SK-N-DZ (cell line): ENCODE data around the gene OR2J3. TPM values are rescaled to one million over a fixed set of nuclear protein-coding genes. Genes with fewer than 3 reads are reported as not detected.
"Not testable (repeated sequence)": the region's sequence is repeated elsewhere in the genome, so short reads cannot be mapped to it uniquely, and the experiment has no call there.

Experiments used
- DNase-seq: peaks from one replicate; pipeline ENCODE4 v3.0.0-alpha.2; 2015; ENCODE audit warnings: low spot score
- polyA plus RNA-seq, 2 experiments: library from polyadenylated mRNA; depleted of rRNA; stranded (reverse); fragments of >200 nt; gene quantifications; 2 replicates each; pipeline ENCODE4 v1.2.3, GENCODE V29; 2014

The OR2J3 gene
- polyA plus RNA-seq (2014; cell fraction: cytosol; rRNA removed), result not detected in 2 replicates
- not detected in 2 replicates for polyA plus RNA-seq (2014; cell fraction: nucleus; rRNA removed)

DNA sequence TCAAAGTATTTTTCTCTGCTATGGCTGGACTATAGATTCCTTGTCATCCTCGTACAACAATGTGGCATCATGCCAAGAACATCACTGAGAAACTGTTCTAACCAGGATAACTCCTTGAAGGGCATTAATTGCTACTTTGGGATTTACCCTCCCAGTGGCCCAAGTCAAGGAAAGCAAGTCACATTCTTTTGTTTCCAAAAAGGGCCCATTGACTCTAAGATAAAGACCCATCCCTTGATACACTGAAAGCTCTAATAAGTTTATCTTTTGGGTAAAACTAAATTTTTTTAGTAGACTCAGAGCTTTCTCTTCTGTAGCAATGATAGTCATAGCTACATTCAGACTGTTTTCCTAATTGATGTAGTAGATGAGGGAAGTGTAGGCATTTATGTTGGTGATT, at the start of gene OR2J3:
Gene OR2J3, plus strand, starts transcription at position 301 of the 400 bp plus-strand sequence. CDS start 3,833 bp downstream, outside the sequence.
- no peak for DNase-seq

DNA sequence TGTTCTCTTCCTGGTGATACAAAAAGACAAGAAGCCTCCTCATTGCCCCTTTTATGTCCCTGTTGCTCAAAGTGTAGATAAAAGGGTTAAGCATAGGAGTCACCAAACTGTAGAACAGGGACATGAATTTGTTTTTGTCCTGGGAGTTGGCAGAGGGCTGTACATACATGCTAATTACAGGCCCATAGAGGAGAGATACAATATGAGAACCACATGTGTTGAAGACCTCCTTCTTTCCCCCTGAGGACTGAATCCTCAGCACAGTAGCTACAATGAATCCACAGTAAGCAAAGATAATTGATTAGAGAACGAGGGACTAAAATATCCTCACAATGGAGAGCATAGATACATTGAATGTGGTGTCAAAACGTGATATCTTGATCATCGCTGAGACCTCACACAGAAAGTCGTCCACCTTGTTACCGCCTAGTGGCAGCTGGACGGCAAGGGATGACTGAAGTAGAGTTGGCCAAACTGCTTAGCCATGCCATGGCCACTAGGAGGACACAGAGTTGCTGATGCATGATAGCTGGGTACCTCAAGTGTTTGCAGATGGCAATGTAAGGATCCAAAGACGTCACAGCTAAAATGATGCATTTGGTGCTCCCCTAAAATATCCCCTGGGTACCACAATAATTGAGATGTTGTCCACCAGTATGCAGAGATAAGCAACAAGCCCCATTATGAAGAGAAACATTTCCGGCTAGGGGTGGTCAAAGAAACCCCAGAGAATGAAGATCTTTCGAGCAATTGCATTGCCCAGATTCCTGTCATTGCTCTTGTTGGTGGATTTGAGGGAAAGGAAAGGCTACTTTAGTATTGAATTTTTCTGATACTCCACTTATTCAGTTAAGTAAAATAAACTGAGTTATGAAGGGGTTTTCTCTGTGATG, 35.8 kb upstream of the OR2J3 start:
- peak; percentile 30 for DNase-seq

DNA sequence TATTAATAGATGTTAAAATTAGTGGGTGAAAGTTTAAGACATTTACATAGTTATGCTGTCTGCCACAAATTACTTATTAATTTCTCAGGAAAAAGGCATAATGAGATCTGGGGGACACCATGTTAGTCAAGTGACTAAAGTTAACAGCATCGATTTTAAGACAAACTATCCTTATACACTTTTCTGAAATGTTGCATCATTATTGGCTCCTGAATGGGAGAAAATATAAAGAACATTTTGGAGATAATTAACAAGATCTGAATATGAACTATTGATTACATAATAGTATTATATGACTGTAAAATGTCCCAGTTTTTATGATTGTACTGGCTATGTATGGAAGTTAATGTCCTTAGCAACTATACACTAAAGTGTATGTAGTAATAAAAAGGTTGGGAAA, 28.7 kb upstream of the OR2J3 start:
- no peak for DNase-seq

DNA sequence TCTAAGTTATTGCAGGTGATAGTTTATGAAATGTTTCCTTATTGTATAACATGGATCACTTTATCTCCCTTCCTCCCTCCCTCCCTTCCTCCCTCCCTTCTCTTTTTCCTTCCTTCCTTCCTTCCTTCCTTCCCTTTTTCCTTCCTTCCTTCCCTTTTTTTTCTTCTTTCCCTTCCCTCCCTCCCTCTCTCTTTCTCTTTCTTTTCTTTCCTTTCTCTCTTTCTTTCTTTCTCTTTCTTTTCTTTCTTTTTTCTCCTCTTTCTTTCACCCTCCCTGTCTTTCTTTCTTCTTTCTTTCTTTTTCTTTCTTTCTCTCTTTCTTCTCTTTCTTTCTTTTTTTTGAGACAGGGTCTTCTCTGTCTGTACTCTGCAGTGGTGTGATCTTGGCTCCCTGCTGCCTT, 26.5 kb upstream of the OR2J3 start:
- DNase-seq, result no peak

DNA sequence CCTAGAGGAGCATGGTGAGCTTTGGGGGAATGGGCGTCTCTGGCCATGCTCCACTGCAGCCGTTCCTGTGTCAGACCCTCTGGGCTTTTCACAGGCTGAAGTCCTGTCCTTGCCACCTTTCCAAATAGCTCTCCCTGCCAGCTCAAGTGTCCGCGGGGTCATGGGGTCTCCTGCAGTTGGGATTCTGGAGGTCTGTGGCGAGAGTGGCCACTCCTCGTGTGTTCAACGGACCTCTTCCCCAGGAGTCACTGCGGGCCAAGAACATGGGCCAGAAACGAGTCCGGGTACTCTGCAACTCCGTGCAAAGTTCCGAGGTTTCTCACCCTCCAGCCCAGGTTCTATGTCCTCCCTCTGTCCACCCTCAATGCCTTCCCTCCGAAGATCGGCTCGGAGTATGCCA, 25.4 kb upstream of the OR2J3 start:
- DNase-seq, result no peak

DNA sequence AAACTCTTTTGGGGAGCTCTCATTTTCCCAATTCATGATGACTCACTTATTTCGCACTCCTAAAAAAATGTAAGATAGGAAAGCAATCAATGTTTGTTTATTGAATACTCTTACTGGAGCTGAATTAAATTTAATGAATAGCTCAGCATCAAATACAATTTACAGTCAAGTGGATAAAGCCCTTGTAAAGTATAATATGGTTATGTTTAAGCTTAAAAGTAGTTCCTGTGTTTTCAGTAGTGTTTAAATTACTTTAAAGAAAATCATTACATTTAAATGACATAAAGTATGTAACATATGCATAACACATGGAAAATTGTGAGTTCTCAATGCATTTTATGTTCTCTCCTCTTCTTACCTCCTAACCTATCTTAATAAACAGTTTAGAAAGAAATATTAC, 20.6 kb upstream of the OR2J3 start, which contains the start of gene OR2B3:
Gene OR2B3, minus strand, starts transcription at position 101 of the 400 bp plus-strand sequence. Its CDS starts 65 bp downstream, at position 36.
- no peak for DNase-seq

DNA sequence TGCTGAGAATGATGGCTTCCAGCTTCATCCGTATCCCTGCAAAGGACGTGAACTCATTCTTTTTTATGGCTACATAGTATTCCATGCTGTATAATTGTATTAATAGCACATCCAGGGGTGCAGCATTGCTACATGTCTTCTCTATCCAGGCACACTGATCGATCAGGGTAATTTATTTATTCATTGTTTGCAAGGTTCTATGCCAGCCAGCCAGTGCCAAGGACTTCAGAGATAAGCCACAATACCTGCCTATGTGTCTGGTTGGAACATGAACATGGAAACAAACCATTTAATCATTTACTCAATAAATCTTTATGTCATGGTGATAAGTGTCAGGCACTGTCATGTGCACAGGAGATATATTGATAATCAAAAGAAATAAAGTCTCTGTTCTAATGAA, 14.9 kb upstream of the OR2J3 start:
- no peak for DNase-seq

DNA sequence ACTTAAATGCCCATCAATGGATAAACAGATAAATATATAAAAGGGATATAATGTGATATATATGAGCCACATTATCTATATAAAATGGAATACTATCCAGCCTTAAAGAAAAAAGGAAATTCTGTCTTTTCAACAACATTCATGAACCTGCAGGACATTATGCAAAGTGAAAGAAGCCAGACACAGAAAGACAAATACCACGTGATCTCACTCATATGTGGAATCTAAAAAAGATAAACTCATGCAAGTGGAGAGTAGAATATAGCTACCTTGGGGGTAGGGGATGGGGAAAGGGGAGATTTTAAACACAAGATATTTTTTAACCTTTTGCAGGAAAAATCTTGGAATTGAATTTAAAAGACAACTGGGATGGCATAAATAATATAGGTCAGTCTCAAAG, 10.1 kb upstream of the OR2J3 start:
- DNase-seq, result no peak

DNA sequence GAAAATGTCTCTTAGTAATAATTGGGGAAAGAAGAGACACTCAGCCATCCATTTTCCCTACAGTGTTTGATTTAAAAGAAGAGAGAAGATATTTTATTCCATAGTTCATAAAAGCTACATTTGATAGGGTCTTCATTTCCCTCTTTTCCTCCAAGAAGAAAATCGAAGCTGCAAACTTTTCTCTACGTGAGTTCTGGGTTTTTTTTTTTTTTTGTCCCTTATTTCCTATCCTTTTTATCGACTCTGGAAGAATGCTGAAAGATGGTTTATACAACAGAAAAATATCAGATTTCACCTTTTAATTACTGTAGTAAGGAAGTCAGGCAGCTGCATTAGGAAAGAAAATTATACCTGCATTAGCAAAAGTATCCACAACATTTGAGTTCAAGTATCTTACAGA, 8.7 kb upstream of the OR2J3 start, which contains the start of gene OR2J1:
Gene OR2J1, plus strand, starts transcription at position 301 of the 400 bp plus-strand sequence. CDS start 1,453 bp downstream, outside the sequence.
- DNase-seq, result no peak

DNA sequence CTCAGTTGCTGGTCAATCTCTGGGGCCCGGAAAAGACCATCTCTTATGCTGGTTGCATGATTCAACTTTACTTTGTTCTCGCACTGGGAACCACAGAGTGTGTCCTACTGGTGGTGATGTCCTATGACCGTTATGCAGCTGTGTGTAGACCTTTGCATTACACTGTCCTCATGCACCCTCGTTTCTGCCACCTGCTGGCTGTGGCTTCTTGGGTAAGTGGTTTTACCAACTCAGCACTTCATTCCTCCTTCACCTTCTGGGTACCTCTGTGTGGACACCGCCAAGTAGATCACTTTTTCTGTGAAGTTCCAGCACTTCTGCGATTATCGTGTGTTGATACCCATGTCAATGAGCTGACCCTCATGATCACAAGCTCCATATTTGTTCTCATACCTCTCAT, 4.3 kb downstream of the OR2J3 start:
- no peak for DNase-seq

DNA sequence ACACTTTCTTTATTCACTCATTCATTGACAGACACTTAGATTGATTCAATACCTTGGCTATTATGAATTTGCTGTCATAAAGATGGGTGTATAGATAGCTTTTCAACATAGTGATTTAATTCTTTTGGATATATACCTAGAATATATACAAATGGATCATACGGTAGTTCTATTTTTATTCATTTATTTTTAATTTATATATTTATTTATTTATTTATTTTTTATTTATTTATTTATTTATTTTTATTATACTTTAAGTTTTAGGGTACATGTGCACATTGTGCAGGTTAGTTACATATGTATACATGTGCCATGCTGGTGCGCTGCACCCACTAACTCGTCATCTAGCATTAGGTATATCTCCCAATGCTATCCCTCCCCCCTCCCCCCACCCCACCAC, 7.1 kb downstream of the OR2J3 start:
- DNase-seq, result not testable (repeated sequence)

DNA sequence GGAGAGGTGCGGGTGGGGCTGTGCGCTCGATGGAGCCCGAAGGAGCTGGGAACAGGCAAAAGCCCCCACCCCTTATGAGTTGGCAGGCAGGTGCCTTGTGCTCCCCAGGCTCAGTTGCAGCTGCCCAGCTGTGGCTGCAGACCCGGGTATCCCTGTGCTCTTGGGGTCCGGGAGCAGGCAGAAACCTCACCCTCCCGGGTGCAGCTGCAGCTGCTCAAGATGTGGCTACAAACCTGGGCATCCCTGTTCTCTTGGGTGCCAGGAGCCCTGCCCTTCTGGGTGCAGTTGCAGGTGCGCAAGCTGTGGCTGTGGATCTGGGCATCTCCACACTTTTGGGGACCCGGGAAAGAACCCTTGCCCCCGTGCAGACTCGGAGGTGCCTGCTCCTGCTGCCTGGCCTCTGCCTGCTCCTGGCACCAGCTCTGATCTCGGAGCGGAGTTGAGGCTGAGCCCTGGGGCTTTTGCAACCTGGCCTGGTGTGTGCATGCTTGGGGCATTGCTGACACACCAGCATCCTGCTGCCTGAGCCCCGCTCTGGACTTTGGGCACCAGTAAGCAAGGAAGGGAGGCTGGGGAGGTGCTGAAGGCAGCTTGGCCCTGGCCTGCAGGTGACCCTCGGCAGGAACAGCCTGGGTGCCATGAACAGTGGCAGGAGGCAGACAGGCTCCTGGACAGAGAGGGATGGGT, 21.6 kb downstream of the OR2J3 start:
- DNase-seq, result no peak

DNA sequence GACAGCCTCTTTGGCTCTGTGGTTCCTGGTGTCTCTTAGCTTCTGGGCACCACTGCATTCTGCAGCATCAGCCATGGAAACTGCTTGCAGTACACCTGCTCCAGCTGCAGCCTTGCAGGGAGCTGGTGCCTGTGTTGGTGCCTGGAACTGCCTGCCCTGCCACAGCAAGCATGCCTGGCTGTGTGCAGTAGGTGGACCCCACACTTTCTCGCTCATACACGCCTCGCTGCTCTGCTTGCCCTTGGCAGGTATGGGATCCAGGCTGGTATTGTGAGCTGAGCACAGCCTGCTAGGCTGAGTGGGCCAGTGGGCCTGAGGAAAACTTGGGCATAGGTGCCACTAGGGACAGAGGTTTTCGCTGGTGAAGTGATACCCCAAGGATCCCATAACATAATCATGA, 22.8 kb downstream of the OR2J3 start:
- no peak for DNase-seq

DNA sequence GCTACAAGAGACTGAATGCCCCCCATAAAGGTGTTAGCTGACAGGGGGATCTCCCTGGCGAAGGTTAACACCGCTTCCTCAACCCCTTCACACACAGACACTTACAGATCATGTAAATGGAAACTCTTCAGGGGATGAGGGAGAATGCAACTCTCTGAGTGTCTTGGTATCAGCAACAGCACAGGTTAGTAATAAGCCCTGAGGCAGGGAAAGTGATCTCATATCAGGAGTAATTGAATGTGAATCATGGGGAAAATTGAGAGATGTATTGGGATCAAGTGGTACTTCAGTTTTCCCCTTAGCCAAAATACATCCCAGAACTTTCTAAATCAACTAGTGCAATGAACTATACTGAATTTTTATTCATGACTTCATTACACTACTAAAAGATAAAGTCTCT, 23.8 kb downstream of the OR2J3 start:
- no peak for DNase-seq

DNA sequence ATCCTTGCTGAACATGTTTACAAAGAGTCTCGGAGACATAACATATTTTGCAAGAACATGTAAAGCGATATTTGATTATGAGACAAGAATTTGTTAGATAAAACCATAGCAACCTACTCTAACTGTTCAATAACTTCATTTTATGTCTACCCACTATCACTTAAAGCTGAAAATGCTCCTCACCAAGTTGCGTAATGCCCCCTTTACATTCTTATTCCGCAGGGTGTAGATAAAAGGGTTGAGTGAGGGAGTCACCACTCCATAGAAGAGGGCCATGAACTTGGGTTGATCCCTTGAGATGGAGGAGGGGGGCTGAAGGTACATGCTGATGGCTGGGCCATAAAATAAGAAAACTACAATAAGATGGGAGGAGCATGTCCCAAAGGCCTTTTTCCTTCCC, 29.9 kb downstream of the OR2J3 start:
- DNase-seq, result no peak

DNA sequence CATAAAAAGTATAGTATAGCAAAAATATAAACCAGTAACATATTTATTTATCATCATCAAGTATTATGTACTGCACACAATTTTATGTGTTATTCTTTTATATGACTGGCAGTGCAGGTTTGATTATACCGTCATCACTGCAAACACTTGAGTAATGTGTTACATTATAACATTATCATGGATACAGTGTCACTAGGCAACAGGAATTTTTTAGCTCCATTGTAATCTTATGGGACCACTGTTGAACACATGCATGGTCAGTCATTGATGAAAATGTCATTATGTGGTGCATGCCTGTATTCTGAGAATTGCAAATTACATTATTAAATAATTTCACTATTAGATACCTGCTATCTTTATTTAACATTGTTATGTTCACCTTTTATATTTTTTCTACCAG, 33.7 kb downstream of the OR2J3 start:
- no peak for DNase-seq

DNA sequence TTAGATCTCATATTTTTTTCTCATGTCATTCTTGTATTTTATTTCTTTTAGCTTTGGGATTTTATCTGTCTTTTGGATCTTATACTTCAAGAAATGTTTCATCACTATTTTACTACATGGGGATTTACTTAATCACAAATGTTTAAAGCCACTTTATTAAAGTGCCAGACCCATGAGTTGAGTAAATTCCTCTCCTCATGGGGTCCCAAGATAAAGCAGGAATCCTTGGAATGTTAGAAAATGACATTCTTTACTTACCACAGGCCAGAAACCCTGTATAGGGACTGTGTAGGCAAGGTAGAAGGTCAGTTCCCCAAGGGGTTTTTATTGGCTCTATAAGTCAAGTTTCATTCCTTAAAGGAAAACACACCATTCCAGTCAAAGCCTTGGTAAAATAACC, 34.5 kb downstream of the OR2J3 start:
- no peak for DNase-seq

DNA sequence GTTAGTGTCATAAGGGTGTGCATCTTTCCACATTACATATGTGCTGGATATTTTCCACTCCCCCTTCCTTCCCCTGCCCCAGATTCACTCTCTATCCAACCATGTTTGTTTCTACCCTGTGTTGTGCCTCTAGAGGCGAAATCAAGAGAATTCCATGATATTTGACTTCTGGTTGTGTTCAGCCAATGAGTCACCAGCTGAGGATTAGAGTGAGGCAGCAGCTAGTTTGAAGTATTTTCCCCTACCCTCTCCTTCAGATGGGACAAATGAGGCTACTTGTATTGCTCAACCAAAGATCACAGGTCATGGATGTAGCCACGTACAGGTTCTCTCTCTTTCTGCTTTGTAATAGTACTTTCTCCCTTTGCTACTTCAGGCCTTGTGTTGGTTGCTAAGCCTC, 38.3 kb downstream of the OR2J3 start:
- no peak for DNase-seq

DNA sequence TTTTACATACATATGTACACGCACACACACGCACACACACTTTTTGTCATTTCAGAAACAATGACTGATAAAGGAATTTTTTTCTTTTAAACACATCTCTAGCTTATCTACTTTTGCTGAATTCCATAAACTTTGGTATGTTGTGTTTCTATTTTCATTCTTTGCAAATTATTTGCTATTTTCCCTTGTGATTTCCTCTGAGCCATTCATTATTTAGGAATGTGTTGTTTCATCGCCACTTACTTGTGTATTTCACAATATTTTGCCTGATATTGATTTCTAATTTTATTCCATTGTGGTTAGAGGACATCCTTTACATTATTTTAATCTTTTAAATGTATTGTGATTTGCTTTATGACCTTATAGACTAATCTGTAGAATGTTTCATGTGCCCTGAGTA, 39.2 kb downstream of the OR2J3 start:
- DNase-seq, result no peak

DNA sequence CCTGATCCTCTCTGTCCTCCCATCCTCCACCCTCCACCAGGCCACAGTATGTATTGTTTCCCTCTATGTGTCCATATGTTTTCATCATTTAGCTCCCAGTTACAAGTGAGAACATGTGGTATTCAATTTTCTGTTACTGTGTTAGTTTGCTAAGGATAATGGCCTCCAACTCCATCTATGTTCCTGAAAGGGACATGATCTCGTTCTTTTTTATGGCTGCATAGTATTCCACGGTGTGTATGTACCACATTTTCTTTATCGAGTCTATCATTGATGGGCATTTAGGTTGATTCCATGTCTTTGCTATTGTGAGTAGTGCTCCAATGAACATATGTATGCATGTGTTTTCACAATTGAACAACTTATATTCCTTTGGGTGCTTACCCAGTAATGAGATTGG, 41.6 kb downstream of the OR2J3 start:
- DNase-seq, result not testable (repeated sequence)

DNA sequence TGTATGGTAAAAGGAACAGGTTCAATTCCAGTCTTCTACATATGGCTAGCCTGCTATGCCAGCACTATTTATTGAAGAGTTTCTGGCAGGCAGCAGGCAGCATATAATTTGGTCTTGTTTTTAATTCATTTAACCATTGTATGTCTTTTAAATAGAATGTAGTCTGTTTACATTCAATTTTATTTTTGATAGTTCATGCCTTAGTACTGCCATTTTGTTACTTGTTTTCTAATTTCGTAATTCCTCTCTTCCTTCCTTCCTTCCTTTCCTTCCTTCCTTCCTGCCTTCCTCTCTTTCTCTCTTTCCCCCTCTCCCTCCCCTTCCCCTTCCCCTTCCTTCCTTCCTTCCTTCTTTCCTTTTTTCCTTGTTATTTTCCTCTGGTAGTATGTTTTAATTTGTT, 45.2 kb downstream of the OR2J3 start:
- no peak for DNase-seq

DNA sequence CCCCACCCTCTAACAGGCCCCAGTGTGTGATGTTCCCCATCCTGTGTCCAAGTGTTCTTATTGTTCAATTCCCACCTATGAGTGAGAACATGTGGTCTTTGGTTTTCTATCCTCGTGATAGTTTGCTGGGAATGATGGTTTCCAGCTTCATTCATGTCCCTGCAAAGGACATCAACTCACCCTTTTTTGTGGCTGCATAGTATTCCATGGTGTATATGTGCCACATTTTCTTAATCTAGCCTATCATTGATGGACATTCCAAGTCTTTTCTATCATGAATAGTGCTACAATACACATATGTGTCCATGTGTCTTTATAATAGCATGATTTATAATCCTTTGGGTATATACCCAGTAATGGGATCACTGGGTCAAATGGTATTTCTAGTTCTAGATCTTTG, 47.3 kb downstream of the OR2J3 start:
- not testable (repeated sequence) for DNase-seq

DNA sequence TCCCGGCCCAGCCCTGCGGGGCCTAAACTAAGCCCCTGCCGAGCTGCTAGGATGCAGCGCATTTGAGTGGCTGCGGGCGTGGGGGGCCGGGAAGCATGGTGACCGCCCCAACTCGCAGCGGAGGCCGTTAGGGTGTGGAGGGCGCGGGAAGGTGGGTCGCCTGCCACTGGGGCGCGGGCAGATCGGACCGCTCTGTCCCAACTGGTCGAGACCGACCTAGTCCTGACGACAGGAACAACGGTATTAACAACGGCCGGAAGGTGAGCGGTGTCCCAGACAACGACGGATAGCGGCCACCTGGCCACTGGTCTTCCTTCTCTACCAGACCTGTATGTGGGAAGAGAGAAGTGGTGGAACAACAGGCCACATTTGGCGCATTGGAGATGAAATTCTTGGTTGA, 52.1 kb downstream of the OR2J3 start:
- DNase-seq, result not testable (repeated sequence)
